ENCODE data around the gene ACLY.
"Not testable (repeated sequence)": the region's sequence is repeated elsewhere in the genome, so short reads cannot be mapped to it uniquely, and the experiment has no call there.

The ACLY gene

DNA sequence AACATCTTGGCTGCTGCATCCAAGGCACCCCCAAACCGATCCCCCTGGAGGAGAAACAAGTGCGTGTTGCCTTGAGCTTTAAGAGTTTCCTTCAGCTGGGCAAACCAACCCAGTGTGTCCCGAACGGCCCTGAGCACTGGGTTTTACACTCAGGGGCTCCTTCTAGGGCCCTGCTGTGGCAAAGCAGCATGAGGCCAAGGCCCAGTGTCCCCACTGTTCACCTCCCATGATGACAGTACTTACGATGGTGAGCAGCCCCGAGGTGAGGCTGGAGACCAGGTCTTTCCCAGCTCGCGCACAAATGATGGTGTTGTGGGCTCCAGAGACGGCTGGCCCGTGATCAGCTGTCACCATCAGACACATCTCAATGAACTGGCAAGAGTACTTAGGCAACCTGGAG lies 47.0 kb downstream of the ACLY start:
- no peak for DNase-seq (ENCODE audit: low spot score)

DNA sequence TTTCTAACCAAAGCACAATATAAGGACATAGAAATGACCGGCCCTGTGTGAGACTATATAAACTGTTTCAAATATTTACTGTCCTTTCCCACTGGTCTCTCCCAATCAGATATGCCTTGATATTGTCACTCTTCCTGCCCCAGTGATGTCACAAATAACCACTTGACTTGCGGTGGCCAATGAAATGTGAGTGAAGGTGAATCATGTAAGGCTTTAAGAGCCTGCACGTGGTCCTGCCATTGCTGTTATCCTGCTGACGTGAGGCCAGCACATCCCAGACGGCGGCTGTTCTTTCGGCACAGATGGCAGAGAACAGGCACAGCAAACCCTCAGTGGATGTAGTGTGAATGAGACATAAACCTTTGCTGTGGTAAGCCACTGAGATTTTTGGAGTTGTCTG lies 48.1 kb downstream of the ACLY start:
- DNase-seq (ENCODE audit: low spot score), result no peak

DNA sequence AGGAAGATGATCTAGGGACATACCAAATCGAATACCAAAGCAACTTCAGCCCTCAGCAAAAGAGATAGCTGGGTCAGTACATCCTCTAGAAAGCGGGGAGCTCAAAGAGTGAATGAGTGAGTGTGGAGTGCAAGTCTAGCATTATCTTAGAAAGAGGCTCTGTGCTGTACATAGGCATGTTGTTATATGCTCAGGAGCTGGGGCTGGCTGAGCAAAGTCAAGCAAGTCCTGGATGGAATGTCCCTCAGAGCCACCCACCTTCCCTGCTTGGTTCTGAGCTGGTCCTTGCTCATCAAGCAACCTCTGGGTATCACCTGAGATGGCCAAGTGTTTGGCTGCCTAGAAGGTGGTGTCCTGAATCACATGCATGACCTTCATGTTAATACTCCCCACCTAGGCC lies 48.7 kb downstream of the ACLY start:
- no peak for DNase-seq (ENCODE audit: low spot score)

DNA sequence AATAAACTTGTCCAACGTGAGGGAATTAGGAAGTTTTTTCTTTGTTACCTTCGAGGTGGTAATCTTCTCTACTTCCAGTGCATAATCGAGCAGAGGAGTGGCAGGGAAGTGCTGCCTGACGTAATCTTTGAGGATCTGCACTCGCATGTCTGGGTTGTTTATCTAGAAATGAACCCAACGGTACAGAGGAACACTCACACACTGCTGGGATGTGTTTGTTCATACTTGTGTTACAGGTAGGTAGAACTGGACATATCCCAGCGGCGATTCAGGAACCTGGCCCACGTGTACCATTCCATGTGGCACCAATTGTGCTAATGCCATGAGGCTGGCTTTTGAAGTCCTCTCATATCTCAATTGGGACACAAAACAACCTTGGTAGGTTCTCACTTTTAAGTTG lies 49.3 kb downstream of the ACLY start:
- DNase-seq (ENCODE audit: low spot score), result no peak

DNA sequence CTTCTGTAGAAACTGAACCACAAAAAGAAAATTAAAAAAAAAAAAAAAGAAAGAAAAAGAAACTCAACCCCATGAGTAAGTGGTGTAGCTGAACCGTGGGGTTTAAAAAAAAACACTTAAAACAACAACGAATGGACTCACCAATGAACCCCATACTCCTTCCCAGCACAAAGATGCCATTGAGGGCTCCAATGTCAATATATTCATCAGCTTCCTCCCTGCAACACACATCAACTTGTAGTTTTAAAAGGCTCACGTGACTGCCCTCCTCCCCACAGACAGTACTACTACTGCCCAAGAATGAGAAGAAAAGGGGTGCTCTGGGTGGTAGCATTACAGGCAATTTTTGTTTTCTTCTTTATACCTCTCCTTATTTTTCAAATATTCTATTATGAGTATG lies 50.2 kb downstream of the ACLY start:
- no peak for DNase-seq (ENCODE audit: low spot score)

DNA sequence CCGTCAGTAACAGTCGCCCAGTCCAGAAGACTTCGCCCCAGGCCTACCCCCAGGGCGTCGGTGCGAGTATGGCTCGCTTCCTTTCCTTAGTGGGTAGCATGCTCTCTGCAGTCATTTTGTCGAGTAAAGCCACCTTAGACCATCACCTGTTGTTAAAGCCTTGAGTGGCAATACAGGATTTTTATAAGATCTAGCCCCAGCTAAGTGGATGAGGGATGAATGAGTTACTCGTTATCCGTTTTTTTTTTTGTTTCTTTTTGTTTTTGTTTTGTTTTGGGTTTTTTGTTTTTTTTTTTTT lies 53.2 kb downstream of the ACLY start:
- DNase-seq (ENCODE audit: low spot score), result no peak

DNA sequence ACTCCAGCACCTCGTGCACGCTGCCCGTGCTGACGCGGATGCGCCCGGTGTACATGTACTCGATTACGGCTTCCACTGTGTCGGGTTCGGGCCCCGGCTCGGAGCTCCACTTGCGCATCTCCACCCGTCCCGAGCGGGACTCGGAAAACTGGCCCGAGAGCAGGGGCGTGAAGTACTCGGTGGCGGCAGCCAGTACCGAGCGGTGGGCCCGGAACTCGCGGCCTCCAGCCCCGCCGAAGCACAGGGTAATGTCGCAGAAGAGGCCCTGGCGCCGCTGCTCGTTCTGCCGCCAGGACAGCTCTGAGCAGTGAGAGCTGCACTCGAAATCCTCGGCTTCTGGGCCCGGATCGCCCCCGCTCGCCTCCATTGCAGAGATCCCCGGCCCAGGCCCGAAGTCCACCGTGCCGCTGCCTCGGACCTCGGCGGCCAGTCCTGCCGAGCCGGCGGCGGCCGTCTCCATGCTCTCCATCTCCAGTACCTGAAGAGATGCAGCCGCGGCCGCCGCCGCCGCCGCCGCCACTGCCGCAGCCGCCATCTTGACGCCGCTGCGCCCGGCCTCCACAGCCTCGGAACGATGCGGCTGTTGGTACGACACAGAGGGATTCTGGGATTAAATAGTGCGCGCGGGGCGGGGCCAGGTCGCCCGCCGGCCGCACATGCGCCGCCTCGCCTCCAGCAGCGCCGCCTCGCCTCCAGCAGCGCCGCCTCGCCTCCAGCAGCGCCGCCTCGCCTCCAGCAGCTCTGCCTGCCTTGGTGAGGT lies 53.7 kb downstream of the ACLY start, which contains the start of gene KLHL11:
KLHL11 (minus strand) TSS at position 588 of the 760 bp plus-strand sequence; CDS start at position 535, 53 bp downstream.
- DNase-seq (ENCODE audit: low spot score), result peak; percentile 82

DNA sequence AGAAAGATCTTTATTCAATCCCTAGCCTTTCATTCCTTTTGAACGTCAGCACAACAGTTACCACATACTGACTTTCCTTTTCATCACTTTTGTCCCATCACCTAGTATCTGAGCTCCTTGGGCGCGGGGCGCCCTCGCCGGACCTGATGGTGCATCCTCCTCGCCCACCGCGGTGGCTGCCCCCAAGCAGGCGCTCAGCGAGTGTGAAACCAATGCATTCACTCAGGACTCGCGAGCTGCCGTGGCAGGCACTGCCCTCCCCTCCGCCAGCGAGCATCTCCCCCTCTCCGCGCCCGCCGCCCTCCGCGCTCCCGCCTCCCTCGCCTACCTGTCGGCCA lies 54.3 kb downstream of the ACLY start:
- DNase-seq (ENCODE audit: low spot score), result peak; percentile 51

DNA sequence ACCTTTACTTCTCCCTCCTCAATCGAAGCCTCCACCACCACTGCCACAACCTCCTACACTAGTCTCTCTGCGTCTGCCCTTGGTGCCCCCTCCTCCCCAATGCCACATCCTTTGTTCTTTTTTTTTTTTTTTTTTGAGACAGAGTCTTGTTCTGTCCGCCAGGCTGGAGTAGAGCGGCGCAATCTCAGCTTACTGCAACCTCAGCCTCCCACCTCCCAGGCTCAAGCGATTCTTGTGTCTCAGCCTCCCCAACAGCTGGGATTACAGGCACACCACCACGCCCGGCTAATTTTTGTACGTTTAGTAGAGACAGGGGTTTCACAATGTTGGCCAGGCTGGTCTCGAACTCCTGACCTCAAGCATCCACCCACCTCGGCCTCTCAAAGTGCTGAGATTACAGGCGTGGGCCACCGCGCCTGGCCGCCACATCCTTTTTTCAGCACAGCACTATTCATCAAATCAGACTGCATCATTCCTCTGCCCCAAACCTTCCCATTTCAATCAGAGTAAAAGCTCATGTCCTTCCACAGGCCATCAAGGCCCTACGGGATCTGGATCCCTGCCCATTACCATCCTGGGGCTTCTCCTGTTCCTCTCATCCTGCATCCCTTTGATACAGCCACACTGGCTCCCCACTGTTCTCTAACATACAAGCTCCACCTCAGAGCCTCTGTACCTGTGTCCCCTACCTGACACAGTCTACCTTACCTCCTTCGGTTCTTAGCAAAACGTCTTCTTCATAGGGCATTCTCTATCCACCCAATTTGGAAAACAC lies 55.5 kb downstream of the ACLY start:
- DNase-seq (ENCODE audit: low spot score), result peak; percentile 33

DNA sequence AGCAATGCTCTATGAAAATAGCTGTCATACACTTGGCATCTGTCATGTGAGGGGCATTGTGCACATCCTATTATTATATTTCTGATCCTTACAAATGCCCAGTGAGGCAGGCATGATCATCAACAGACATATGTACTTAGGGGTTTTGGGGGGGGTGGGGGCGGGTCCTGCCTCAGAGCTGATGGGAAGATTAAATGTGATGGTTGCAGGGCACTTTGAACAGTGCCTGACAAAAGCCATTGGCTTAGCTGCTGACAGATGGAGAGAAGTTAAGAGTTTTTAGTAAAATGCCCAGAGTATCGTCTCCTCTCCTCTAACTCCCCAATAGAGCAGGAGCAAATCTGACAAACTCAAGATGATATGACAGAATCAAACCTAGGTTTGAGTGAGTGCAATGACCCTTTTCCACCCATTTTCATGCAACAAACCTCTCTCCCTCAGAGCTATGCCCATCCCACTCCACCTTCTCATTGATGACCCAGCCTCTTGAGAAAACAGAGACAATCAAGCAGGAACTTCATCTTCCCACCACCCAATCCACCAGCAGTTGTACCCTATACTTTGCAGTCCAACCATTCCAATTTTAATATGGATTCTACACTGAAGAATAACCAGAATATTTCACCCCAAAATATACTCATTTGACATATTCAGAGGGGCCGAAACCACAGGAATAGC lies 58.4 kb downstream of the ACLY start:
- DNase-seq (ENCODE audit: low spot score), result no peak

DNA sequence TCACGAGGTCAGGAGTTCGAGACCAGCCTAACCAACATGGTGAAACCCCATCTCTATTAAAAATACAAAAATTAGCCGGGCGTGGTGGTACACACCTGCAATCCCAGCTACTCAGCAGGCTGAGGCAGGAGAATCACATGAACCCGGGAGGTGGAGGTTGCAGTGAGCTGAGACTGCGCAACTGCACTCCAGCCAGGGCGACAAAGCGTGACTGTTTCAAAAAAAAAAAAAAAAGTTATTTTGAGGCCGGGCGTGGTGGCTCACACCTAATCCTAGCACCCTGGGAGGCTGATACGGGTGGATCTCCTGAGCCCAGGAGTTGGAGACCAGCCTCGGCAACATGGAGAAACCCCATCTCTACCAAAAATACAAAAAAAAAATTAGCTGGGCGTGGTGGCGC lies 67.4 kb downstream of the ACLY start:
- DNase-seq (ENCODE audit: low spot score), result not testable (repeated sequence)

DNA sequence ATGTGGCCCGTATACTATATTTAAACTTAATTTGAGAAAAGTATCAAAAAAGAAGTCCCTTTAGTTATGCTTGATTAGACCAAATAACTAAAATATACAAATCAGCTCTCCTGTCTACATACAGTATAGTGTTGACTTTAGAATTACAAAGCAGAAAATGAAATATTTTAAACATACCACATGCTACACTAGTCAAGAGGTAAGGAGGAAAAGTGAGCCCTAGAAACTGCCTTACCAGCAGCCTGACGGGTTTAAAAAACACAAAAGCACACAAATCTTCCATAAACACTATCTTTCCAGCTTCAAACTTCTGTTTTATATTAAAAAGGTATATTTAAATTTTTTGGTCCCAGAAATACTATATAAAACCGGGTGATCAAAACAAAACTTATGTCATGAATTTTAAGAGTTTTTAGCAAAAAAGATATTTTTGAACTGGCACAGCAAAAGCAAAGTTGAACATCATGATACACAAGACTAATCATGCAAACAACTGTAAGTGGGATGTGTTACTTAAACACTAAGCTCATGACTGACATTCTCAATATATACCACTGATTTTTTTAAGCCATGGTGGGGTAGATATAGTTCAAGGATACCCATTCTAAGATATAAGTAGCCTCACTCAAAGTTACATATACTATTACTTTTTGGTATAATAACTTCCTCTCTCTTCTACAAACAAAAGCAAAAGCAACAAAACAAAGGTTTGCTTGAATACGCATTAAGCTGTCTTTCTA lies 69.3 kb downstream of the ACLY start:
- no peak for DNase-seq (ENCODE audit: low spot score)

DNA sequence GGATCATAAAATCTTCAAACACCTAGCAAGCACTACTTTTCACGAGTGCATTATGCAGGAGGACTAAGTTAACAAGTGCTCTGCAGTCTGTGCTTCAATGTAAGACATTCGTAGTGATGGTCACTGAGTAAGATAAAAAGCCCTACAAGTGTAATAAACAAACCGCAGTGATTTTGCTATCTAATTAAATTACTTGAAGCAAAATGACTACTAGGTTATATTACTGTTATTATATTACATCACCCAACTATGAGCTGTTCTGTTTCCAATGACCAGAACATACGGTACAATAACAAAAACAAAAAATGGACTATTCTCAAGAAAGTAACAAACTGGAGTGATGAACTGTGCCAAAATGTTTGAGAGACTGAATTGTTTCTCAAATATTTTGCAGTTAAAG lies 70.0 kb downstream of the ACLY start:
- no peak for DNase-seq (ENCODE audit: low spot score)

DNA sequence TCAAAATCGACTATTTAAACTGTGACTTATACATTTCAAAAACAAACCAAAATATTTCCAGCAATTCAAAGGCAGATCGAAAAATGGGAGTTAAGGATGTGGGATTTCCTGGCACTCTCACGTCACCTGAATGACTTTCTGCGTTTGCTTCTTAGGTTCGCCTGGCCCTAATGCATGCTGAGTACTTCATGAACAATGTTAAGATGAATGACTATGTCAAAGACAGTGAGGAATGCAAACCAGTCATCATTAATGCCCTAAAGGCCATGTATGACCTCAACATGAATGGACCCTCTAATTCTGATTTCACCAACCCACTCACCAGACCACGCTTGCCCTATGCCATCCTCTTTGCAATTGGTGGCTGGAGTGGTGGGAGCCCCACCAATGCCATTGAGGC lies 73.8 kb downstream of the ACLY start:
- DNase-seq (ENCODE audit: low spot score), result no peak

DNA sequence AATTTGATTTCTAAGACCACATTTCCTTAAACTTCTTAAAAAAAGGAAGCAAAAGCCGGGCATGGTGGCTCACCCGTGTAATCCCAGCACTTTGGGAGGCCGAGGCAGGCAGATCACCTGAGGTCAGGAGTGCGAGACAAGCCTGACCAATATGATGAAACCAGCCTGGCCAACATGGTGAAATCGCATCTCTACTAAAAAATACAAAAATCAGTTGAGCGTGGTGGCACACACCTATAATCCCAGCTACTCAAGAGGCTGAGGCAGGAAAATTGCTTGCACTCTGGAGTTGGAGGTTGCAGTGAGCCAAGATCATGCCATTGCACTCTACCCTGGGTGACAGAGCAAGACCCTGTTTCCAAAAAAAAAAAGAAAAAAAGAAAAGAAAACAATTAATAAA lies 78.0 kb downstream of the ACLY start:
- not testable (repeated sequence) for DNase-seq (ENCODE audit: low spot score)

DNA sequence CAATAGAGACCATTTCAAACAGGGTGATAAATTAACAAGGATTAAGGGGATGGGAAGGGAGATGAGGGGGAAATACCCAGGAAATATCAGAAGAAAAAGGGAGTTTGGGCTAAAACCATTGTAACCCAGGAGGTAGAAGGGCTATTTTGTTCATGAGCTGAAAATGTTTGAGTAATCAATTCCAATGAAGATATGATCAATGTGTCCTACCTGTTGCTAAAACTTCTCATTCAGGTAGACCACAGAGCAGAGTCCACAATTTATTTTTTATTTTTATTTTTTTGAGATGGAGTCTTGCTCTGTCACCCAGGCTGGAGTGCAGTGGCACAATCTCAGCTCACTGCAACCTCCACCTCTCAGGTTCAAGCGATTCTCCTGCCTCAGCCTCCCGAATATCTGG lies 79.3 kb downstream of the ACLY start:
- not testable (repeated sequence) for DNase-seq (ENCODE audit: low spot score)

DNA sequence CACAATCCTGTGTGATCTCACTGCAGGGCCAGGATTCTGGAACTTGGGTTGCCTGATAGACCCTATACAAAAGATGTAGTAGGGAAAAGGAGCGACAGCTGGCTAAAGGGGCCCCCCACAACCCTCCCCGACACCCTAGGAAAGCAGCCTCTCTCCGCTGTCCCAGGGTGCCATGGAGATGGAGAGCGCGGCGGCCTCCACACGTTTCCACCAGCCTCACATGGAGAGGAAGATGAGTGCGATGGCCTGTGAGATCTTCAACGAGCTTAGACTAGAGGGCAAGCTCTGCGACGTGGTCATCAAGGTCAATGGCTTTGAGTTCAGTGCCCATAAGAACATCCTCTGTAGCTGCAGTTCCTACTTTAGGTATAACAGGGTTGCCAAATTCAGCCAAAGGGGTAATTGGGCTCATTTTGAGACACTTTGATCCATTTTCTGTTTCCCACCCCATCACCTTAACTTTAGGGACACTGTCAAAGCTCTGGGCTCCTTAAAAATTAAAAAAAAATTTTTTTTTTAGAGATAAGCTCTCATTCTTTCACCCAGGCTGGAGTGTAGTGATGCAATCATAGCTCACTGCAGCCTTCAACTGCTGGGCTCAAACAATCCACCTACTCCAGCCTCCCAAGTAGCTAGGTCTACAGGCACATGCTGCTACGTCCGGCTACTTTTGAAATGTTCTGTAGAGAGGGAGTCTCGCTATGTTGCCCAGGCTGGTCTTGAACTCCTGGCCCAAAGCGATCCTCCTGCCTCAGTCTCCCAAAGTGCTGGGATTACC lies 80.8 kb downstream of the ACLY start, which contains the start of gene KLHL10:
KLHL10 (plus strand) TSS at position 65 of the 778 bp plus-strand sequence; CDS start at position 173, 108 bp downstream.
- no peak for DNase-seq (ENCODE audit: low spot score)

DNA sequence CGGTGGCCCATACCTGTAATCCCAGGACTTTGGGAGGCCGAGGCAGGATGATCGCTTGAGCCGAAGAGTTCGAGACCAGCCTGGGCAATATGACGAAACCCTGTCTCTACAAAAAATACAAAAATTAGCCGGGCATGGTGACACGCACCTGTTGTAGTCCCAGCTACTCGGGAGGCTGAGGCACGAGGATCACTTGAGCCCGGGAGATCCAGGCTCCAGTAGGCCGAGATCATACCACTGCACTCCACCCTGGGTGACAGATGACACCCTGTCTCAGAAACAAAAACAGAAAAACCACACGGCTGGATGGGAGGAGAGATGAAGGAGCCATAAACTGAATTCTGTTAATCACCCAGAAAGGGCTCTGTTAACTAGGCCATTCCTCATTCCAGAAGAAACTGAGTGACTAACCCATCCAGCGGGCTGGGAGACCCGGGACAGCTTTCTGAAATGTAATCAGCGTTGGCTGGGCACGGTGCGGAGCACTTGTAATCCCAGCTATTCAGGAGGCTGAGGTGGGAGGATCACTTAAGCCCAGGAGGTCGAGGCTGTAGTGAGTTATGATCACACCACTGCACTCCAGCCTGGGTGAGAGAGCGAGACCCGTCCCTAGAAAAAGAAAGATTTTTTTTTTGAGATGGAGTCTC lies 82.1 kb downstream of the ACLY start:
- DNase-seq (ENCODE audit: low spot score), result no peak

DNA sequence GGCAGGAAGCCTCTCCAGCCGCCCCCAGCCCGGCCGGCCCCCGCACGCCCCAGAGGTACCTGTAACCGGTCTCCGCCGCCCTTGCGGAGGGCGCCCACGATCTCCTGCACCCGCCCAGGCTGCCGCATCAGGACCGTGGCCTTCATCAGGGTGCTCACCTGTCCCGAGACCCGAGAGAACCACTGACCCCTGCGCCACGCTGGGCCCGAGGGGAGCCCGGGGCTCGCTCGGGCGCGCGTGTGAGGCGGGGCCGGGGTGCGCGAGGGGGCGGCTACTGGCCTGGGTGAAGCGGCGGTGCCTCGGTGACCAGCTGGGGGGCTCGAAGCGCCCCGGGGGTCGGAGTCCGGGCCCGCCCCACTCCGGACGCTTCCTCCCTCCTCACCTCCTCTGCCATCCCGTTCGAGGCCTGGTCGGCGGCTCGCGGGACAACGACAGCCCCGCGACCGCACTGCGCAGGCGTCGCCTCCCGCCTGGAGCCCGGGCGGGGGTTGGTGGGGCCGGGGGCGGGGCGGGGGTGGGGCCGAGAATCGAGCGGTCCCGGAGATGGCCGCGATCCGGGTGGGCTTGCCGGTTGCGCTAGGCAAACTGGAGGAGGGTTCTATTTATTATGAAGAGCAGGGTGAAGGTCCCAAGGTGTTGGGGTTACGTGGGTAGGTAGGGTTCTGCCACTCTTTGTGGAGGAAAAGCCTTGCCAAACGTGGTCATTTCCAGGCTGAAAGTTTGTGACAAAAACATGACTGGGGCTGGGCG lies 82.8 kb downstream of the ACLY start, which contains the start of gene NT5C3B:
NT5C3B (minus strand) TSS at position 433 of the 750 bp plus-strand sequence; CDS start at position 394, 39 bp downstream.
- peak; percentile 60 for DNase-seq (ENCODE audit: low spot score)

DNA sequence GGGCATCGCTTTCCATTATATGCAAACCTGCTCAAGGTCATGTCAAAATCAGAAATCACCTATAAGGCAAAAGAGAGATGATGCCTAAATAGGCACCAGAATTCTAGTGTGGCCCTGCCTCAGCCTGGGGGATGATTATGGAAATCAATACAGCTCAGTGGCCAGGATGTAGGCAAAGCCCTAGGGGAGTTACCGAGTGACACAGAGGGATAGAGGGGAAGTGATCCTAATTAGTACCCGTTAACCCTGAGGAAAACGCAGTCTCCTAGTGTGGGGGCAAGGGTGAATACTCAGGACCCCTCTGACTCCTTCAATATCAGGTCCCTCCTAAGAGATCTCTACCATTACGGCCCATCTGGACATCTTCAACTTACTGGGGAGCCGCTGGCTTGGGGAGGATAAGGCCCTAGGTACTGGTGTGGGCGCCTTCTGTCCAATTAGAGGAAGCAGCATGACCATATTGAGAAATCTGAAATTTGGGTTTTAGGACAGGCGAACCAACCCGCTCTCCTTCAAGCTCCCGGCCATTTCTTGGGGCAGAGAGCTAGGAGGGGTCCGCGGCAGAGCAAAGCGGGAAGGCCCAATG lies 83.4 kb downstream of the ACLY start:
- DNase-seq (ENCODE audit: low spot score), result no peak
